VCaP (cell line): Measurements from ENCODE around the gene CTDSPL.
A peak's percentile ranks its signal among the peaks of the same experiment; 100 is the strongest.

Experiments used
- H3K27ac ChIP-seq: fragments of 450-650 bp; 2 replicates; pipeline ENCODE4 v1.5.1; 2017
- TF ChIP-seq, protein P1 (sequence below): fragments of 450-650 bp; conservative IDR thresholded peaks from 2 replicates; pipeline ENCODE4 v1.5.1; 2017; ENCODE audit warnings: mild to moderate bottlenecking, moderate library complexity

CTDSPL gene

GRCh38 chr3:37969596-37970100 lies 108.0 kb downstream of the CTDSPL start:
- TF ChIP-seq, protein P1, sequence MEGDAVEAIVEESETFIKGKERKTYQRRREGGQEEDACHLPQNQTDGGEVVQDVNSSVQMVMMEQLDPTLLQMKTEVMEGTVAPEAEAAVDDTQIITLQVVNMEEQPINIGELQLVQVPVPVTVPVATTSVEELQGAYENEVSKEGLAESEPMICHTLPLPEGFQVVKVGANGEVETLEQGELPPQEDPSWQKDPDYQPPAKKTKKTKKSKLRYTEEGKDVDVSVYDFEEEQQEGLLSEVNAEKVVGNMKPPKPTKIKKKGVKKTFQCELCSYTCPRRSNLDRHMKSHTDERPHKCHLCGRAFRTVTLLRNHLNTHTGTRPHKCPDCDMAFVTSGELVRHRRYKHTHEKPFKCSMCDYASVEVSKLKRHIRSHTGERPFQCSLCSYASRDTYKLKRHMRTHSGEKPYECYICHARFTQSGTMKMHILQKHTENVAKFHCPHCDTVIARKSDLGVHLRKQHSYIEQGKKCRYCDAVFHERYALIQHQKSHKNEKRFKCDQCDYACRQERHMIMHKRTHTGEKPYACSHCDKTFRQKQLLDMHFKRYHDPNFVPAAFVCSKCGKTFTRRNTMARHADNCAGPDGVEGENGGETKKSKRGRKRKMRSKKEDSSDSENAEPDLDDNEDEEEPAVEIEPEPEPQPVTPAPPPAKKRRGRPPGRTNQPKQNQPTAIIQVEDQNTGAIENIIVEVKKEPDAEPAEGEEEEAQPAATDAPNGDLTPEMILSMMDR = no peak
- H3K27ac ChIP-seq = peak overlapping the region; percentile 91; the same call in 1 of the 2 replicates

GRCh38 chr3:37970802-37971201 lies 109.1 kb downstream of the CTDSPL start:
- H3K27ac ChIP-seq = peak overlapping the region; percentile 3; the same call in 1 of the 2 replicates
- TF ChIP-seq, protein P1 = no peak

GRCh38 chr3:37971467-37971866 lies 109.8 kb downstream of the CTDSPL start:
- peak overlapping the region; percentile 3; the same call in 1 of the 2 replicates for H3K27ac ChIP-seq
- TF ChIP-seq, protein P1 = no peak

- H3K27ac ChIP-seq = peak overlapping the region; percentile 36
Observed at GRCh38 chr3:37972056-37972455, 110.4 kb downstream of the CTDSPL start.

DNA sequence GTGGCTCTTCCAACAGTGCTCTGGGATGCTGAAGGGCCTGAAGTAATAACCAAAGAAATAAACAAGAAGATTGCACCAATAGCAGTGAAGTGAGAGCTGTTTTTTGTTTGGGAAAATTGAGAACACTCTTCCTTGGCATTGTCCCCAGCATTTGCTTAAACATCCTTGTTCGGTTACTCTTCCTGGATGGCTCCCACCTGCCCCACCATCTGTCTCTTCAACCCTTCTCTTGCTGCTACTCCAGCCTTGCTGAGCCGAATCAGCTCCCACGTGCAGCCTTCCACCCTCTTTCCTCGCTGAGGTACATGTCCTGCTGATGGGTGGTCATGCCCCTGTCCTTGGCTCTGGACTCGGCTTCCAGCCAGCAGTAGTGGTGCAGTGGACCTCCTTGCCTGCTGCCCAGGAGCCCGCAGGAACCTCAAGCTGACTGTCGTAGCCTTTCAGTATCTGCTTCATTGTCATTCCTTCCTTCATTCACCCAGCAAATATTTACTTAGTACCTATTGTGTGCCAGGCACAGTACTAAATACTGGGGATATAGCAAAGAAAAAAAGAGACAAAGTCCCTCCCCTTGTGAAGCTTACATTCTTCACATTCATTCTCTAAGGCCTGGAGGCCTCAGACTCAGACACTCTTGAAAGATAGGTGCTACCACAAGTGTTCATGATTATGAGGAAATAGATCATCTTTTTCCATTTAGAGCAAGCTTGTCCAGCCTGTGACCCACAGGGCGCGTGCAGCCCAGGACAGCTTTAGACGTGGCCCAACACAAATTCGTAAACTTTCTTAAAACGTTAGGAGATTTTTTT lies 111.8 kb downstream of the CTDSPL start:
- TF ChIP-seq, protein P1 = no peak
- H3K27ac ChIP-seq = peak overlapping the region; percentile 36

DNA sequence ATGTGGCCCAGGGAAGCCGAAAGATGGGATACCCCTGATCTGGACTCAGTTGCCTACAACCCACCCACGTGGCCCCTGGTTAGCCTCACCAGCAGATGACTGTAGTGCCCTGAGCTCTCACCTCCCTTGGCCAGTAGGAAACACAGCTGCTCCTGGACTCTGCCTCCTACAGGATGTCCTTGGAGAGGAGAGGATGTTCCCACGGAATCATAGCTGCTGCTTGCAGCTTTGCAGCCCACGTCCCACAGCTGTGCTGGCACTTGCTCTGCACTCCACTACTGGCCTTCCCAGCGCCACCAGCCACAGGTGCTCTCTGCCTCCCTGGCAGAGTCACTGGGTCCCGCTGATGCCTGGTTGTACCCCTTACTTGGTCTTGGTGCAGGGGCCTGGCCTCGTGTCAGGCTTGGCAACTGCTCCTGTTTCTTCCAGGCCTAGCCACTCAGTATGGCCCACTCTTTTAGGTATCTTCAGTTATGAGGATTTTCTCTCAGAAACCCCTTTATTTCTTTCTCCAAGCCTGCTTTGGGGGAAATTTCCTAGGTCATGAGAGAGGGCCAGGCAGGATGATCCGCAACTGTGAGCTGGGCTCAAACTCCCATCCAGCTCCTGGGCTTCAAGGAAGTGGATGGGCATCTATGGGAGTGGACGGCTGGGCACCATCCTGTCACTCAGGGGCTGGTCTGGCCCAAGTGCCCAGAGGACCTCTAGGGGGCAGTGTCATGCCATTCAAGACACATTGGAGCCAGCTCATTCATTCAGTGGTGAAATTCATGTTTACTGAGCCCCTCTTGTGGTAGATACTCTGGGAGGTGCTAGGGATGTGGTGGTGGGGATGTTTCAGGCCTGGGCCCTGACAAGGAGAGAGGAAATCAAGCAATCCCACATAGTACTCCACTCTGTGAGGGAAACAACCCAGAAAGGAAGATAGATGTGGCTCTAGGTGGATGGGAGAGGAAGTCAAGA lies 112.7 kb downstream of the CTDSPL start:
- peak overlapping the region; percentile 36 for H3K27ac ChIP-seq
- TF ChIP-seq, protein P1 = peak; percentile 85

DNA sequence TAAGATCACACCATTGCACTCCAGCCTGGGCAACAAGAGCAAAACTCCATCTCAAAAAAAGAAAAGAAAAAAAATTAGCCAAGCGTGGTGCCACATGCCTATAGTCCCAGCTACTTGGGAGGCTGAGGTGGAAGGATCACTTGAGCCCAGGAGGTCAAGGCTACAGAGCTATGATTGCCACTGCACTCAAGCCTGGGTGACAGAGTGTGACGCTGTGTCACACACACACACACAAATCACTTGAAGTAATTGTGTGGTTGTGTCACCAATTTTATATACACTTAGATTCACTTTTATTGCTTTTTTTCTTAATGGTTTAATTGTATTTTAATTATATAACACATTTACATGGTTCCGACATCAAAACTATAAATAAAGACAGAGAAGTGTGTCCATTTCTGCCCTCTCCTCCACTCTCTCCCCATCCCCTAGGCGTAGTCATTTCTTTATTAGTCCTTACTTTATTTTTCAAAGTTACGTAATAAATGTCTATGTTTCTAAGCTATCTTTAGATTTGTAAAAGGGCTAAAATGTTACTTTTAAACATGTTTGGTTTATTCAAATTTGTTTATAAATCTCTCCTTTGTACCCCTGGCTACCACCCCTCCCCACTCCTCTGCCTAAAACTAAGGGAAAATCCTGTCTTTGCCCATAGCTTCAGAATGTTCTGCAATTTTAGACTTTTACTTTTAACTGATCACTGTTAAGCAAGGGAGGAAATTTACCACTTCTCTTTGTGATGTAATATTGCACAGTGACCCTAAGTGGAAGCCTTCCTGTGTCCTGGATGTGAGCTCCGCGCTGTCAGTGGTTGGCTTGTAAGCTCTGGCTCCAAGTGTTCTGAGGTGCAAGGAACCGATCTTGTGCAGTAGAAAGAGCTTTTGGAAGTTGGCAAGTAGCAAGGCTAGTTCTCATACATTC lies 118.1 kb downstream of the CTDSPL start:
- peak overlapping the region; percentile 90; the same call in 1 of the 2 replicates for H3K27ac ChIP-seq
- TF ChIP-seq, protein P1 = no peak
